A549 (cell line): ENCODE results near the gene DAB2IP. TPM values are rescaled to one million over a fixed set of nuclear protein-coding genes. Genes with fewer than 3 reads are reported as not detected.

ENCODE experiments used
- ATAC-seq, 2 experiments: fragments of 200-7000 bp in 1 of 2; fragments of >200 bp in 1 of 2; cut with Nextera tagmentation in 1 of 2; cut with Tn5 transposase in 1 of 2; 3 replicates each; pipeline versions ENCODE4 v1.8.0 to v1.9.1; 2018 to 2020; ENCODE audit warnings: mild to moderate bottlenecking in 1 of 2, moderate library complexity in 1 of 2
- CTCF ChIA-PET: fragments of 300-600 bp; sonication (Branson Sonifier 250); formaldehyde crosslinking; extraction: SDS; loops from one replicate; lab custom pipeline; 2021; ENCODE audit warnings: antibody characterized with exemption, inconsistent platforms; lab: Yijun Ruan, JAX
- POLR2A ChIA-PET: fragments of 350-600 bp; formaldehyde crosslinking; extraction: SDS; loops from one replicate; lab custom pipeline; 2021; ENCODE audit warnings: antibody characterized with exemption, inconsistent platforms; lab: Yijun Ruan, JAX
- DNase-seq, 2 experiments: peaks; one replicate each; pipeline versions ENCODE4 v3.0.0 to v3.0.0-alpha.2; 2011 to 2016; ENCODE audit warnings: low read depth in 1 of 2, low spot score in 1 of 2
- FAIRE-seq: peaks from 2 replicates; lab custom pipeline; 2011; peaks lifted over from hg19 to GRCh38; lab: Jason Lieb, UNC
- H3K27ac ChIP-seq, 2 experiments: fragments of >200 bp; sonication (Bioruptor Twin); formaldehyde crosslinking; 3 replicates each; pipeline ENCODE4 v1.5.1; 2016 to 2017
- H3K4me1 ChIP-seq: fragments of >200 bp; sonication (Bioruptor Twin); formaldehyde crosslinking; 3 replicates; pipeline ENCODE4 v1.6.1; 2016
- H3K4me2 ChIP-seq: fragments of >200 bp; sonication (Bioruptor Twin); formaldehyde crosslinking; 3 replicates; pipeline ENCODE4 v1.6.1; 2016
- H3K4me3 ChIP-seq: fragments of >200 bp; sonication (Bioruptor Twin); formaldehyde crosslinking; 3 replicates; pipeline ENCODE4 v1.5.1; 2016
- H3K9me3 ChIP-seq: fragments of >200 bp; sonication (Bioruptor Twin); formaldehyde crosslinking; 3 replicates; pipeline ENCODE4 v1.6.1; 2016
- CEBPB ChIP-seq, 2 experiments: fragments of >200 bp in 1 of 2; sonication (Bioruptor Twin) in 1 of 2; formaldehyde crosslinking in 1 of 2; IDR thresholded peaks; 2 replicates each; pipeline ENCODE4 v1.6.1; 2012 to 2016
- EHF ChIP-seq: fragments of 250-450 bp; sonication (Bioruptor Pico); IDR thresholded peaks from 2 replicates; pipeline ENCODE4 v1.5.0; 2020; ENCODE audit warnings: mild to moderate bottlenecking
- ESRRA ChIP-seq: fragments of 150-350 bp; IDR thresholded peaks from 2 replicates; pipeline ENCODE4 v1.6.1; 2014; ENCODE audit warnings: mild to moderate bottlenecking, low read length, borderline replicate concordance
- FOSL2 ChIP-seq, 2 experiments: fragments of 450-650 bp in 1 of 2; fragments of >200 bp in 1 of 2; sonication (Bioruptor Twin) in 1 of 2; formaldehyde crosslinking; IDR thresholded peaks; 2 replicates each; pipeline versions ENCODE4 v1.5.0 to v1.6.1; 2016 to 2020; ENCODE audit warnings: mild to moderate bottlenecking in 1 of 2, moderate library complexity in 1 of 2
- GATA3 ChIP-seq: IDR thresholded peaks from 2 replicates; pipeline ENCODE4 v1.6.1; 2012; ENCODE audit warnings: borderline replicate concordance
- HOXA7 ChIP-seq: fragments of 250-450 bp; sonication (Bioruptor Pico); IDR thresholded peaks from 2 replicates; pipeline ENCODE4 v1.5.0; 2020; ENCODE audit warnings: mild to moderate bottlenecking, moderate library complexity
- JUNB ChIP-seq: fragments of >200 bp; sonication (Bioruptor Twin); formaldehyde crosslinking; IDR thresholded peaks from 2 replicates; pipeline ENCODE4 v1.6.1; 2016
- KDM5A ChIP-seq: fragments of 200-600 bp; sonication (generic); IDR thresholded peaks from 2 replicates; pipeline ENCODE4 v1.6.1; 2016; ENCODE audit warnings: antibody characterized with exemption, mild to moderate bottlenecking
- MAFK ChIP-seq: fragments of 450-650 bp; IDR thresholded peaks from 2 replicates; pipeline ENCODE4 v1.6.1; 2014; ENCODE audit not compliant: partially characterized antibody
- NFE2L2 ChIP-seq: fragments of 150-350 bp; conservative IDR thresholded peaks from 2 replicates; pipeline ENCODE4 v1.6.1; 2014; ENCODE audit warnings: low read length
- NPAS2 ChIP-seq: fragments of 250-450 bp; sonication (Bioruptor Pico); IDR thresholded peaks from 2 replicates; pipeline ENCODE4 v1.8.0; 2022; ENCODE audit warnings: mild to moderate bottlenecking, moderate library complexity, borderline replicate concordance
- PHF8 ChIP-seq: fragments of 200-600 bp; sonication (generic); IDR thresholded peaks from 2 replicates; pipeline ENCODE4 v1.6.1; 2016; ENCODE audit warnings: low read depth, mild to moderate bottlenecking, antibody characterized with exemption, moderate library complexity, borderline replicate concordance
- RAD21 ChIP-seq, 2 experiments: fragments of >200 bp in 1 of 2; sonication (Bioruptor Twin) in 1 of 2; formaldehyde crosslinking in 1 of 2; IDR thresholded peaks in 1 of 2; conservative IDR thresholded peaks in 1 of 2; 2 replicates in 1 of 2; 3 replicates in 1 of 2; pipeline ENCODE4 v1.6.1; 2012 to 2018; ENCODE audit warnings: inconsistent platforms in 1 of 2
- TFCP2L1 ChIP-seq: fragments of 250-450 bp; sonication (Bioruptor Pico); IDR thresholded peaks from 2 replicates; pipeline ENCODE4 v1.5.0; 2021; ENCODE audit warnings: mild to moderate bottlenecking
- ZC3H11A ChIP-seq: fragments of 450-650 bp; IDR thresholded peaks from 2 replicates; pipeline ENCODE4 v1.6.1; 2014; ENCODE audit warnings: antibody characterized with exemption, mild to moderate bottlenecking
- ZFP36 ChIP-seq: fragments of 450-650 bp; IDR thresholded peaks from 2 replicates; pipeline ENCODE4 v1.6.1; 2014; ENCODE audit warnings: borderline replicate concordance; ENCODE audit not compliant: partially characterized antibody
- ZSCAN20 ChIP-seq: fragments of 250-450 bp; sonication (Bioruptor Pico); IDR thresholded peaks from 2 replicates; pipeline ENCODE4 v1.8.0; 2022; ENCODE audit warnings: mild to moderate bottlenecking, moderate library complexity
- WGBS: methylation state at CpG from one replicate; pipeline ENCODE4 v1.1.6; 2017; ENCODE audit errors: missing lambda C conversion rate; 5-methylcytosine and 5-hydroxymethylcytosine counted together
- polyA plus RNA-seq, 4 experiments: library from polyadenylated mRNA; depleted of rRNA in 3 of 4; stranded (reverse); fragments of >200 nt; fragmentation: RNase III in 1 of 4; extraction: RNeasy Plus Mini Kit Qiagen cat#74134 plus additional on column Dnase treatment in 1 of 4; gene quantifications; 2 replicates in 3 of 4; 3 replicates in 1 of 4; pipeline ENCODE4 v1.2.3, GENCODE V29; 2011 to 2017
- TF ChIP-seq, protein P1 (sequence below): fragments of >200 bp; sonication (Bioruptor Twin); formaldehyde crosslinking; IDR thresholded peaks from 3 replicates; pipeline ENCODE4 v1.6.1; 2016
- TF ChIP-seq, protein P2 (sequence below): IDR thresholded peaks from 2 replicates; pipeline ENCODE4 v1.6.1; 2012; ENCODE audit warnings: low read depth, borderline replicate concordance
- TF ChIP-seq, protein P3 (sequence below): IDR thresholded peaks from 2 replicates; pipeline ENCODE4 v1.6.1; 2012

Gene DAB2IP
- polyA plus RNA-seq, 2 of the 4 experiments (the other 2 are of a cell fraction) = 9.7 to 13.9 TPM

DNA sequence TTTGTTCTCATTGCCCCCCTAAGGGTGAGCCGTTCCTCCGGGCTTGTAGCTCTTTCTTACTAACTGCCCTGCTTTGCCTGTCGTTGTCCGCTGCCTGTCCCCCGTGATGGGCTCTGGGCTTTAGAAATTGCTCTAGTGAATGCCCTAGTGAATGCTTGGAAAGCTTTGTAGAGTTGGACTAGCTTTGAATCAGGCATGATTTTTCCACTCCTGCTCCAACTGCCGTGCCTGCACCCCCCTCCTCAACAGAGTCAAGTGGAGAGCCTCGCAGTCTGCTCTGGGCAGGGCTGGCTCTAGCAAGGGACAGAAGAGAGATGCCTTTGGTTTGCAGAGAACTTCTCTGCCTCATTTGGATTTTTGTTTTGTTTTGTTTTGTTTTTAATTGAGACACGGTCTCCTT lies 46.8 kb upstream of the DAB2IP start:
- DNase-seq (no peak), ATAC-seq (no peak), FAIRE-seq (no peak)
- CTCF ChIA-PET = interaction anchor here (0.9 kb wide), 1 partner anchor 15 kb away, joined by 3 read pairs; no protein-coding TSS in a partner anchor
- TF ChIP-seq MAFK (no peak), HOXA7 (no peak), EHF (CRISPR knock-in tag) (no peak), TFCP2L1 (CRISPR knock-in tag) (no peak), ZC3H11A (no peak), RAD21 (conservative IDR thresholded peaks at IDR 0.05 in 1 of 2, IDR thresholded peaks at IDR 0.05 in 1 of 2) (no peak), ZSCAN20 (no peak), CEBPB (IDR thresholded peaks at IDR 0.05) (no peak), KDM5A (no peak), PHF8 (no peak), ZFP36 (no peak)
- TF ChIP-seq, protein P1, sequence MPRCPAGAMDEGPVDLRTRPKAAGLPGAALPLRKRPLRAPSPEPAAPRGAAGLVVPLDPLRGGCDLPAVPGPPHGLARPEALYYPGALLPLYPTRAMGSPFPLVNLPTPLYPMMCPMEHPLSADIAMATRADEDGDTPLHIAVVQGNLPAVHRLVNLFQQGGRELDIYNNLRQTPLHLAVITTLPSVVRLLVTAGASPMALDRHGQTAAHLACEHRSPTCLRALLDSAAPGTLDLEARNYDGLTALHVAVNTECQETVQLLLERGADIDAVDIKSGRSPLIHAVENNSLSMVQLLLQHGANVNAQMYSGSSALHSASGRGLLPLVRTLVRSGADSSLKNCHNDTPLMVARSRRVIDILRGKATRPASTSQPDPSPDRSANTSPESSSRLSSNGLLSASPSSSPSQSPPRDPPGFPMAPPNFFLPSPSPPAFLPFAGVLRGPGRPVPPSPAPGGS = no peak
- TF ChIP-seq, protein P2, sequence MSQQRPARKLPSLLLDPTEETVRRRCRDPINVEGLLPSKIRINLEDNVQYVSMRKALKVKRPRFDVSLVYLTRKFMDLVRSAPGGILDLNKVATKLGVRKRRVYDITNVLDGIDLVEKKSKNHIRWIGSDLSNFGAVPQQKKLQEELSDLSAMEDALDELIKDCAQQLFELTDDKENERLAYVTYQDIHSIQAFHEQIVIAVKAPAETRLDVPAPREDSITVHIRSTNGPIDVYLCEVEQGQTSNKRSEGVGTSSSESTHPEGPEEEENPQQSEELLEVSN = no peak
- TF ChIP-seq, protein P3, sequence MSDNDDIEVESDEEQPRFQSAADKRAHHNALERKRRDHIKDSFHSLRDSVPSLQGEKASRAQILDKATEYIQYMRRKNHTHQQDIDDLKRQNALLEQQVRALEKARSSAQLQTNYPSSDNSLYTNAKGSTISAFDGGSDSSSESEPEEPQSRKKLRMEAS = no peak
- H3K4me2 ChIP-seq = no peak overlapping the region
- no peak overlapping the region for H3K4me3 ChIP-seq
- POLR2A ChIA-PET = no interaction called here
- no peaks in the 10 kb centered on the region for H3K9me3 ChIP-seq
- 88% methylated on average over 8 of the region's 8 CpGs for WGBS
- H3K4me1 ChIP-seq = peaks cover 22% of the 10 kb centered on the region
- no peak overlapping the region for H3K27ac ChIP-seq

DNA sequence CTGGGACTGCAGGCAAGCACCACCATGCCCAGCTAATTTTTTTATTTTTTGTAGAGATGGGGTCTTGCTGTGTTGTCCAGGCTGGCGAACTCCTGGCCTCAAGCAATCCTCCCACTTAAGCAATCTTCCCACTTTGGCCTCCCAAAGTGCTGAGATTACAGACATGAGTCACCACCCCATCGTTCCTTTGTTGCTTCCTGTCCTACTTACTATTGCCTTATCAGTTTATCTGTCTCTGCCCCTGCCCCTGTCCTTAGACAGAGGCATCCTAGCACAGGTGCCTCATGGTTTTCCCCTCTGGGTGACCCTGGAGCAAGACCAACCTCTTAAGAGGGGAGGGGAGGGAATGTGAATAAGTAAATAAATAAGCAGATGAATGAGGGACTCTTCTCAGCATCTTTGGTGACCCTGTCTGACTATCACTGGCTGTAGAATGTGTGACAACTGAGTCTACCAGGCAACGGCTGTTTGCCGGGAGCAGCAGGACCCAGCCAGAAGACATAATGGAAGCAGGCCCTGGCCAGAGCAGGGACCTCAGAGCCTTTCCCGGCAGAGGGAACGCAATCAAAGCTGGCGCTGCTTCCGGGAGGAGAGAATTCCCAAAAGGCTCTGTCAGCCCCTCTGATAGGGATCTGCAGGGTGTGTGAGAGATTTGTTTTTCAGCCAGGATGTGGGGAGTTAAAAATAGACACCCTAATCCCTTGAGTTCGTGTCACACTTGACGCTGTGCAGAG lies 43.8 kb upstream of the DAB2IP start:
- TF ChIP-seq NFE2L2 (no peak), CEBPB (IDR thresholded peaks at IDR 0.05) (peak in 1 of 2 experiments; percentile 58; a peak in 2 of 4 replicates), GATA3 (peak; percentile 48; the same call in 1 of the 2 replicates), RAD21 (conservative IDR thresholded peaks at IDR 0.05 in 1 of 2, IDR thresholded peaks at IDR 0.05 in 1 of 2) (no peak), NPAS2 (no peak), JUNB (no peak), FOSL2 (IDR thresholded peaks at IDR 0.05) (0 out of 2 replicates have a peak, but pooled peaks have one; percentile 20), FOSL2 (CRISPR knock-in tag; IDR thresholded peaks at IDR 0.05) (peak; percentile 53)
- ATAC-seq (0 out of 6 replicates have a peak, but pooled peaks of 1 of the 2 experiments have one; percentile 15), FAIRE-seq (no peak), DNase-seq (peak in 1 of 2 experiments; percentile 64)
- H3K4me2 ChIP-seq = peak overlapping the region; percentile 39; the same call in 1 of the 3 replicates
- H3K4me3 ChIP-seq = no peak overlapping the region
- peak overlapping the region in 1 of 2 experiments; percentile 42; a peak in 2 of 6 replicates for H3K27ac ChIP-seq
- CTCF ChIA-PET = interaction anchor here (0.9 to 1.3 kb wide), 3 partner anchors 9 to 13 kb away, joined by 3 to 6 read pairs (median 3); no protein-coding TSS in a partner anchor
- 64% methylated on average over 10 of the region's 10 CpGs for WGBS
- POLR2A ChIA-PET = no interaction called here
- peaks cover 34% of the 10 kb centered on the region for H3K4me1 ChIP-seq
- H3K9me3 ChIP-seq = no peaks in the 10 kb centered on the region

DNA sequence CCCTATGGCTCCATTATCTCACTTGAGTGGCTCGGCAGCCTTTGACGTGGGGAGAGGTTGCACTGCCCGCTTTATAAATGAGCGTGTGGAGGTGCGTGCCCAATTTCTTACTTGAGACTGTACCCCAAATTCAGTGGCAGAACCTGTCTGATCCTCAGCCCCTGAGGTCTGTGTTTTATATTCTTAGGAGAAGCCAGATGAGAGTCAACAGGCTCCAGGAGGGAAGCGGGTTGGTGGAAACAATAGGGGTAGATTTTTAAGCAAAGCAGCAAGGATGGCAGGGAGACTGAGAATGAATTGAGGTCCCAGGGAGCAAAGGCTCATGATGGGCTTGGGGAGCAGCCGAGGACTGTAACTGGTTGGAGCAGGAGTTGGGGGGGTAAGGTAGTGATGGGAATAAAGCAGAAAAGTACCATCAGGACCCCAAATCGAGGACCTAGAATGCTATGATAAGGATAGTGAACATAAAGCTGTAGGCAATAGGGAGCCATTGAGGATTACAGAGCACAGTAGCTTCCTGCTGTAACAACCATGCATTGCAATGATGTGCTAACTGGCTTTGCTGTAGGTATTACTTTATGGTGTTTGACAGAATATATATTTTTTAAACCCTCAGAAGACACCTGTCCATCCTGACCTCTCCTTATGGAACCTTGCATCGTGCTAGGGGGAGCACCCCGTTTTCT lies 43.1 kb upstream of the DAB2IP start:
- H3K4me1 ChIP-seq = peaks cover 41% of the 10 kb centered on the region
- no peaks in the 10 kb centered on the region for H3K9me3 ChIP-seq
- peak overlapping the region in 1 of 2 experiments; percentile 42; a peak in 2 of 6 replicates for H3K27ac ChIP-seq
- WGBS = 89% methylated on average over 10 of the region's 10 CpGs
- peak; percentile 23 for TF ChIP-seq ZFP36
- no peak for TF ChIP-seq ESRRA
- CTCF ChIA-PET = interaction anchor here (0.9 to 3.9 kb wide), 6 partner anchors 9 to 62 kb away, joined by 3 to 20 read pairs (median 4); no protein-coding TSS in a partner anchor
- DNase-seq (no peak), FAIRE-seq (no peak), ATAC-seq (no peak)
- H3K4me3 ChIP-seq = no peak overlapping the region
- POLR2A ChIA-PET = no interaction called here
- H3K4me2 ChIP-seq = no peak overlapping the region
